ENCODE data around the gene ANO2.

The ANO2 gene

GRCh38 chr12:5514545-5514944 lies 430.5 kb downstream of the ANO2 start:
- DNase-seq, result no peak
- Histone ChIP-seq H3K27me3 (replicated peaks) (no peaks in the 10 kb centered on the region), H3K36me3 (replicated peaks) (no peaks in the 10 kb centered on the region), H3K27ac (no peak overlapping the region), H3K4me3 (ENCODE audit: low read depth, low read length) (no peak overlapping the region)
- in situ Hi-C loops (cut with HindIII; ENCODE audit: low pct_ligation_motif_present, low sequenced_read_pairs), result no loop called here
- TF ChIP-seq CTCF (IDR thresholded peaks at IDR 0.05; ENCODE audit: low read depth, low read length, missing control alignments), result no peak

DNA sequence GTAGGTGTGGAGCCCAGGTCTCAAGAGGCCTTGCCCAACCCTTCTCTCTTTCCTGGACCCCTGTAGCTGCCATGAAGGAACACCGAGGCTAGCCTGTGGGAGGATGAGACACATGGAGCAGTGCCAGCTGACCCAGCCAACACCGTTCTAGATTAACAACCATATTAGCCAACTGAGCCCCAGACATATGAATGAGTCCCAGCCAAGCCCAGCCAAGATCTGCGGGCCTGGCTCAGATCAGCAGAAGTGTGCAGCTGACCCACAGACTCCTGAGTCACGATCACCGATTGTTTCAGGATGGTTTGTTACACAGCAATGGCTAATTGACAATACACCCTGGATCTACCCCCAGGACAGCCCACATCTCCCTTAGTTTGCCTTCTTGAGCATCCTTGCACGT lies 431.0 kb downstream of the ANO2 start:
- in situ Hi-C loops (cut with HindIII; ENCODE audit: low pct_ligation_motif_present, low sequenced_read_pairs), result no loop called here
- no peaks in the 10 kb centered on the region for H3K27me3 ChIP-seq (replicated peaks)

GRCh38 chr12:5513406-5513805 lies 431.7 kb downstream of the ANO2 start:
- no peaks in the 10 kb centered on the region for H3K27me3 ChIP-seq (replicated peaks)
- no peak for TF ChIP-seq CTCF (IDR thresholded peaks at IDR 0.05; ENCODE audit: low read depth, low read length, missing control alignments)
- in situ Hi-C loops (cut with HindIII; ENCODE audit: low pct_ligation_motif_present, low sequenced_read_pairs), result no loop called here
- H3K36me3 ChIP-seq (replicated peaks), result no peaks in the 10 kb centered on the region
- H3K27ac ChIP-seq, result no peak overlapping the region
- no peak overlapping the region for H3K4me3 ChIP-seq (ENCODE audit: low read depth, low read length)
- no peak for DNase-seq

More for the DNA sequence above, 431.0 kb downstream of the ANO2 start:
- Histone ChIP-seq H3K27ac (no peak overlapping the region), H3K36me3 (replicated peaks) (no peaks in the 10 kb centered on the region), H3K4me3 (ENCODE audit: low read depth, low read length) (no peak overlapping the region)
- DNase-seq, result no peak
- no peak for TF ChIP-seq CTCF (IDR thresholded peaks at IDR 0.05; ENCODE audit: low read depth, low read length, missing control alignments)
